Peyer's patch (tissue), 4 donors: ENCODE measurements around the gene ERC1.

Source experiments
- POLR2A ChIP-seq, 2 donors: fragments of 450-650 bp; IDR thresholded peaks; one replicate each; pipeline ENCODE4 v1.5.1; 2017; ENCODE audit warnings: antibody characterized with exemption in 2 of 2, mild to moderate bottlenecking in 2 of 2, moderate library complexity in 2 of 2
- TF ChIP-seq, protein P1 (sequence below), 6 experiments: fragments of 450-650 bp in 4 of 6; fragments of 200-600 bp in 2 of 6; sonication (generic) in 1 of 6; IDR thresholded peaks; one replicate each; pipeline ENCODE4 v1.5.1; 2017 to 2019; ENCODE audit warnings: antibody characterized with exemption in 6 of 6, mild to moderate bottlenecking in 3 of 6, moderate library complexity in 1 of 6

DNA sequence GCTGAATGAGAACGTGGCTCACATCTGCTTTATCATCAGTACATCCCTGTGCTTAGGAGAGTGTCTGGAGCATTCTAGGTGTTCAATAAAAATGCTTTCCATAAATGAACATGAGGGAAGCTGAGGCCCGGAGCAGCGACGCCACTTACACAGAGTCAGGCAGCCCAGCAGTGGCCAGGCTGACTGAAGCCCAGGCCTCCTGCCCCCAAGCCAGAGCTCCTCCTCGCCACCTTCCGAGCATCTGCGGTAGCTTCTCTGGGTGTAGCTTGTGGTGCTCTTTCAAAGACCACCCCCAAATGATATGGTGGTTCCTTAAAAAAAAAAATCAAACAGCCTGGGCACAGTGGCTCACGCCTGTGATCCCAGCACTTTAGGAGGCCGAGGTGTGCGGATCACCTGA is 514.6 kb downstream of the ERC1 start:
- TF ChIP-seq, protein P1, sequence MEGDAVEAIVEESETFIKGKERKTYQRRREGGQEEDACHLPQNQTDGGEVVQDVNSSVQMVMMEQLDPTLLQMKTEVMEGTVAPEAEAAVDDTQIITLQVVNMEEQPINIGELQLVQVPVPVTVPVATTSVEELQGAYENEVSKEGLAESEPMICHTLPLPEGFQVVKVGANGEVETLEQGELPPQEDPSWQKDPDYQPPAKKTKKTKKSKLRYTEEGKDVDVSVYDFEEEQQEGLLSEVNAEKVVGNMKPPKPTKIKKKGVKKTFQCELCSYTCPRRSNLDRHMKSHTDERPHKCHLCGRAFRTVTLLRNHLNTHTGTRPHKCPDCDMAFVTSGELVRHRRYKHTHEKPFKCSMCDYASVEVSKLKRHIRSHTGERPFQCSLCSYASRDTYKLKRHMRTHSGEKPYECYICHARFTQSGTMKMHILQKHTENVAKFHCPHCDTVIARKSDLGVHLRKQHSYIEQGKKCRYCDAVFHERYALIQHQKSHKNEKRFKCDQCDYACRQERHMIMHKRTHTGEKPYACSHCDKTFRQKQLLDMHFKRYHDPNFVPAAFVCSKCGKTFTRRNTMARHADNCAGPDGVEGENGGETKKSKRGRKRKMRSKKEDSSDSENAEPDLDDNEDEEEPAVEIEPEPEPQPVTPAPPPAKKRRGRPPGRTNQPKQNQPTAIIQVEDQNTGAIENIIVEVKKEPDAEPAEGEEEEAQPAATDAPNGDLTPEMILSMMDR (IDR thresholded peaks at IDR 0.05): no peak
- TF ChIP-seq POLR2A (IDR thresholded peaks at IDR 0.05): no peak
